Nephron progenitor cell (in vitro differentiated cells): ENCODE data around the gene RBBP5.
A peak's percentile ranks its signal among the peaks of the same experiment; 100 is the strongest.

Experiments
- DNase-seq: peaks from one replicate; pipeline ENCODE4 v3.0.0; 2021
- H3K27ac Mint-ChIP-seq: 2 replicates; pipeline ENCODE4 v1.8.0; 2021; ENCODE audit warnings: mild to moderate bottlenecking, moderate library complexity, mixed read lengths
- H3K27me3 Mint-ChIP-seq: 2 replicates; pipeline ENCODE4 v1.8.0; 2021; ENCODE audit warnings: mild to moderate bottlenecking, low read depth, mixed read lengths; ENCODE audit not compliant: poor library complexity
- H3K36me3 Mint-ChIP-seq: 2 replicates; pipeline ENCODE4 v1.8.0; 2021; ENCODE audit warnings: low read depth, mixed read lengths
- H3K4me1 Mint-ChIP-seq: 2 replicates; pipeline ENCODE4 v1.8.0; 2021; ENCODE audit warnings: mixed read lengths
- H3K4me3 Mint-ChIP-seq: 2 replicates; pipeline ENCODE4 v1.8.0; 2021; ENCODE audit warnings: mild to moderate bottlenecking, moderate library complexity, mixed read lengths
- H3K9me3 Mint-ChIP-seq: 2 replicates; pipeline ENCODE4 v1.8.0; 2021; ENCODE audit warnings: mild to moderate bottlenecking, moderate library complexity, mixed read lengths
- CTCF ChIP-seq: fragments of 200-600 bp; sonication (generic); IDR thresholded peaks from 2 replicates; pipeline ENCODE4 v1.5.0; 2021; ENCODE audit warnings: antibody characterized with exemption

RBBP5 gene

GRCh38 chr1:205042911-205043806 lies 78.6 kb downstream of the RBBP5 start, which contains the start of gene CNTN2:
Gene CNTN2, plus strand, starts transcription at chr1:205043212. Its CDS starts 9,974 bp downstream, at chr1:205053186.
- no peaks in the 10 kb centered on the region for H3K9me3 Mint-ChIP-seq
- H3K27ac Mint-ChIP-seq: no peak within 1 kb of the TSS
- no peaks in the 10 kb centered on the region for H3K36me3 Mint-ChIP-seq
- no peak within 1 kb of the TSS for H3K4me3 Mint-ChIP-seq
- no peak for TF ChIP-seq CTCF
- DNase-seq: peak; percentile 64
- peaks cover 91% of the 10 kb centered on the region for H3K27me3 Mint-ChIP-seq
- peaks cover 37% of the 10 kb centered on the region for H3K4me1 Mint-ChIP-seq

- Mint-ChIP-seq H3K36me3 (no peaks in the 10 kb centered on the region), H3K27ac (no peak overlapping the region), H3K27me3 (peaks cover 100% of the 10 kb centered on the region), H3K4me1 (peaks cover 28% of the 10 kb centered on the region), H3K9me3 (no peaks in the 10 kb centered on the region), H3K4me3 (no peak overlapping the region)
- TF ChIP-seq CTCF: no peak
- no peak for DNase-seq
Measured at GRCh38 chr1:205041998-205042910, 79.5 kb downstream of the RBBP5 start.

- no peaks in the 10 kb centered on the region for H3K9me3 Mint-ChIP-seq
- H3K36me3 Mint-ChIP-seq: no peaks in the 10 kb centered on the region
- no peak overlapping the region for H3K4me3 Mint-ChIP-seq
- peaks cover 17% of the 10 kb centered on the region for H3K4me1 Mint-ChIP-seq
- DNase-seq: no peak
- no peak for TF ChIP-seq CTCF
- no peak overlapping the region for H3K27ac Mint-ChIP-seq
- H3K27me3 Mint-ChIP-seq: peaks cover 99% of the 10 kb centered on the region
Measured at GRCh38 chr1:205041001-205041715, 80.6 kb downstream of the RBBP5 start.

- peaks cover 11% of the 10 kb centered on the region for H3K4me1 Mint-ChIP-seq
- DNase-seq: no peak
- H3K27ac Mint-ChIP-seq: no peak overlapping the region
- peaks cover 88% of the 10 kb centered on the region for H3K27me3 Mint-ChIP-seq
- no peak overlapping the region for H3K4me3 Mint-ChIP-seq
- TF ChIP-seq CTCF: no peak
- H3K9me3 Mint-ChIP-seq: no peaks in the 10 kb centered on the region
- no peaks in the 10 kb centered on the region for H3K36me3 Mint-ChIP-seq
Measured at GRCh38 chr1:205038132-205038786, 83.5 kb downstream of the RBBP5 start.

- TF ChIP-seq CTCF: no peak
- H3K9me3 Mint-ChIP-seq: no peaks in the 10 kb centered on the region
- peaks cover 81% of the 10 kb centered on the region for H3K27me3 Mint-ChIP-seq
- no peak overlapping the region for H3K4me3 Mint-ChIP-seq
- no peaks in the 10 kb centered on the region for H3K36me3 Mint-ChIP-seq
- peaks cover 18% of the 10 kb centered on the region for H3K4me1 Mint-ChIP-seq
- no peak overlapping the region for H3K27ac Mint-ChIP-seq
- no peak for DNase-seq
Measured at GRCh38 chr1:205037539-205037938, 84.2 kb downstream of the RBBP5 start.
